ENCODE results near the gene PFN1. TPM values are rescaled to one million over a fixed set of nuclear protein-coding genes. Genes with fewer than 3 reads are reported as not detected.

PFN1 gene
- total and polyA plus RNA-seq, 7 donors: 149 to 1,518 (median 232) TPM

DNA sequence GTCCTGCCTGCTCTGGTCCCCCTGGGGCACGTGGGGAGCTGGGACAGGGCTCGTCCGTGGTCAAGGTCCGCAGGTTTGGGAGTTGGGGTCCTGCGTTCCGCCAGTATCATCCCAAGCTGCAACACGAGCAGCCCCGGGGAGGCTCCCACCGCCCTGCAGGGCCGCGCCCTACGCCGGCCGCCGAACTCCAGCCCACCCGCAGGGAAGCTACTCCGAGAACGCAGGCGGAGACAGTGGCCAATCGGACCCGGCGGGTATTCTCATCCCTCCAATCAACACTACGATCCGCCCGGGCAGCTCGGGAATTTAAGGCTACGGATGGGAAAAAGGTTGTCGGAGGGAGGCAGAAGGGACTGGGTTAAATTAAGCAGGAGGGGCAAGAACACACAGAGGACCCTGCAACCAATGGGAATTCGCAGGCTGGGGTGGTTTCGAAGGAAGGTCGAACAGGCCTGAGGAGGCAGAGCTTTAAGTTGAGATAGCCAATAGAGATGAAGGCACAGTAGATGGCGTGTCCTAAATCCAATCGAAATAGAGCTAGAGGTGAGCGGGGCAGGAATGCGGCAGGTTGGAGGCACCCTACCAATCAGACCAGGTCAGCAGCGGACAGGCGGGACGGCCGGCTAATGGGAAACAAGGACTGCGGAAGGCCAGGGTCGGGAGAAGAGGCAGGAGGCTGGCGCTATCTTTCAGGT, 18.7 kb upstream of the PFN1 start:
- TF ChIP-seq, protein P1, sequence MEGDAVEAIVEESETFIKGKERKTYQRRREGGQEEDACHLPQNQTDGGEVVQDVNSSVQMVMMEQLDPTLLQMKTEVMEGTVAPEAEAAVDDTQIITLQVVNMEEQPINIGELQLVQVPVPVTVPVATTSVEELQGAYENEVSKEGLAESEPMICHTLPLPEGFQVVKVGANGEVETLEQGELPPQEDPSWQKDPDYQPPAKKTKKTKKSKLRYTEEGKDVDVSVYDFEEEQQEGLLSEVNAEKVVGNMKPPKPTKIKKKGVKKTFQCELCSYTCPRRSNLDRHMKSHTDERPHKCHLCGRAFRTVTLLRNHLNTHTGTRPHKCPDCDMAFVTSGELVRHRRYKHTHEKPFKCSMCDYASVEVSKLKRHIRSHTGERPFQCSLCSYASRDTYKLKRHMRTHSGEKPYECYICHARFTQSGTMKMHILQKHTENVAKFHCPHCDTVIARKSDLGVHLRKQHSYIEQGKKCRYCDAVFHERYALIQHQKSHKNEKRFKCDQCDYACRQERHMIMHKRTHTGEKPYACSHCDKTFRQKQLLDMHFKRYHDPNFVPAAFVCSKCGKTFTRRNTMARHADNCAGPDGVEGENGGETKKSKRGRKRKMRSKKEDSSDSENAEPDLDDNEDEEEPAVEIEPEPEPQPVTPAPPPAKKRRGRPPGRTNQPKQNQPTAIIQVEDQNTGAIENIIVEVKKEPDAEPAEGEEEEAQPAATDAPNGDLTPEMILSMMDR (IDR thresholded peaks at IDR 0.05): no peak
- H3K36me3 ChIP-seq (ENCODE audit: insufficient read depth in 1 of 2, low read depth in 1 of 2): peaks cover 0 to 35% of the 10 kb centered on the region in 2 donors
- WGBS, 3 donors: 0% methylated on average over 42 of the region's 42 CpGs
- ATAC-seq (peak; percentile 86 to 89 (median 88)), DNase-seq (peak; percentile 97 to 99)
- H3K27me3 ChIP-seq (ENCODE audit: insufficient read depth in 3 of 3, low read length in 2 of 3): no peaks in the 10 kb centered on the region
- H3K4me1 ChIP-seq: peaks cover 26% of the 10 kb centered on the region
- H3K9me3 ChIP-seq: no peaks in the 10 kb centered on the region
- peak overlapping the region; percentile 84 for H3K4me3 ChIP-seq
- intact Hi-C loops (cut with DNase I): loop anchor here (1.0 to 2.0 kb wide), 3 partner anchors 14 to 19 kb away; partner anchors contain the start of genes ENO3 (in 1 of the 2) and PFN1 (in 1 of the 2)
- peak overlapping the region; percentile 93 for H3K27ac ChIP-seq

DNA sequence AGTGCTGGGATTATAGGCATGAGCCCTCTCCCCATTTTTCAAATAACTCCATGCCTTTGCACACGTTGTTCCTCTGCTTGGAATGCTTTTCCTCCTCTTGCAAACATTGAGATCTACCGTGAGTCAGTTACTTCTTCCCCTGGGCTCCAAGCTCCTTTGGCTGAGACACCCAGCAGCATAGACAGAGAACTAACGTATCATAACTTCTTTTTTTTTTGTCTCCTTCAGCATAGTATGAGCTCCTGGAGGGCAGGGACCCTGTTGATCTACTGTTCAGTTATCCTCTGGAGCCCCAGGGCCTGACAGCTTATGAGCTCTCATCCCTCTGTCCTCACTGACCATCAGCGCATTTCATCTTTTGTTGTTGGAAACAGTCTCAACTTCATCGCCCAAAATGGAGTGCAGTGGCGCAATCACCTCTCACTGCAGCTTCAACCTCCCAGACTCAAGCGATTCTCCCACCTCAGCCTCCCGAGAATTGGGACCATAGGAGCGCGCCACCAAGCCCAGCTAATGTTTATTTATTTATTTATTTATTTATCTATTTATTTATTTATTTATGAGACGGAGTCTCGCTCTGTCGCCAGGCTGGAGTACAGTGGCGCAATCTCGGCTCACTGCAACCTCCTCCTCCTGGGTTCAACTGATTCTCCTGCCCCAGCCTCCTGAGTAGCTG, 17.1 kb upstream of the PFN1 start:
- Histone ChIP-seq H3K27me3 (ENCODE audit: insufficient read depth in 3 of 3, low read length in 2 of 3) (no peaks in the 10 kb centered on the region), H3K4me3 (peak overlapping the region; percentile 84), H3K36me3 (ENCODE audit: insufficient read depth in 1 of 2, low read depth in 1 of 2) (peaks cover 0 to 27% of the 10 kb centered on the region in 2 donors), H3K4me1 (peaks cover 25% of the 10 kb centered on the region), H3K27ac (peak overlapping the region; percentile 93), H3K9me3 (no peaks in the 10 kb centered on the region)
- 95 to 98% (median 96%) methylated on average over 15 of the region's 15 CpGs for WGBS, 3 donors
- DNase-seq (no peak), ATAC-seq (no peak)
- TF ChIP-seq, protein P1 (IDR thresholded peaks at IDR 0.05): no peak
- intact Hi-C loops (cut with DNase I): no loop called here

DNA sequence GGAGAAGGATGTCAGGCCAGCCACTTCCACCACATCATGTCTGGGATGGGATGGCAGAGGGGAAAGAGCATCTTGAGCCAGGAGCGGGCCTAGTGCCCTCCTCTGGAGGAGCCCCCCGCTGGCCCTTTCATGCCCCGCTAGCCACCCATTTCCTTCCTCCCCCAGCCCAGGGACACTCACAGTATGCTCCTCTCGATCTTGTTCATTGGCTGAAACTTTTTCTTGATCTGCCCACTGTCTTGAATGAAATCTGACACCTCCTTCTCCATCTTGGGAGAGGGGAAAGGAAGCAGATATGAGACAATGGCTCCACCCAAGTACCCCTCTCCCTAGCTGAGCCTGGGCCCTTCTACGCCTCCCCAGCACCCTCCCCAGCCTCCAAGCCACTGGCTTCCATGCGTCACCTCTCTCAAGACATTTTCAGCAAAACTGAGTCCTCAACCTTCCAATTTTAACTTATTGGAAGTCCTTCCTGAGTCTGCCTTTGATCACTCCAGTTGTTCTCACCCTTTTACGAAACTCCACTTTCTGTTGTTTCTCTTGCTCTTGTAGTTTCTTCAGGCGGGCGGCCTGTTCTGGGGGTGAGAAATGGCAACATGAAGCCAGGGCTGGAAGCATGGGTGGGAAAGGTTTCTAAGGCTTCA, 12.1 kb upstream of the PFN1 start:
- H3K27ac ChIP-seq: peak overlapping the region; percentile 77
- TF ChIP-seq, protein P1 (IDR thresholded peaks at IDR 0.05): no peak
- H3K36me3 ChIP-seq (ENCODE audit: insufficient read depth in 1 of 2, low read depth in 1 of 2): peaks cover 6 to 40% of the 10 kb centered on the region in 2 donors
- intact Hi-C loops (cut with DNase I): no loop called here
- DNase-seq (no peak), ATAC-seq (no peak)
- H3K9me3 ChIP-seq: no peaks in the 10 kb centered on the region
- 86 to 90% (median 89%) methylated on average over 9 of the region's 9 CpGs for WGBS, 3 donors
- no peak overlapping the region for H3K4me3 ChIP-seq
- H3K4me1 ChIP-seq: peaks cover 19% of the 10 kb centered on the region
- H3K27me3 ChIP-seq (ENCODE audit: insufficient read depth in 3 of 3, low read length in 2 of 3): no peaks in the 10 kb centered on the region

DNA sequence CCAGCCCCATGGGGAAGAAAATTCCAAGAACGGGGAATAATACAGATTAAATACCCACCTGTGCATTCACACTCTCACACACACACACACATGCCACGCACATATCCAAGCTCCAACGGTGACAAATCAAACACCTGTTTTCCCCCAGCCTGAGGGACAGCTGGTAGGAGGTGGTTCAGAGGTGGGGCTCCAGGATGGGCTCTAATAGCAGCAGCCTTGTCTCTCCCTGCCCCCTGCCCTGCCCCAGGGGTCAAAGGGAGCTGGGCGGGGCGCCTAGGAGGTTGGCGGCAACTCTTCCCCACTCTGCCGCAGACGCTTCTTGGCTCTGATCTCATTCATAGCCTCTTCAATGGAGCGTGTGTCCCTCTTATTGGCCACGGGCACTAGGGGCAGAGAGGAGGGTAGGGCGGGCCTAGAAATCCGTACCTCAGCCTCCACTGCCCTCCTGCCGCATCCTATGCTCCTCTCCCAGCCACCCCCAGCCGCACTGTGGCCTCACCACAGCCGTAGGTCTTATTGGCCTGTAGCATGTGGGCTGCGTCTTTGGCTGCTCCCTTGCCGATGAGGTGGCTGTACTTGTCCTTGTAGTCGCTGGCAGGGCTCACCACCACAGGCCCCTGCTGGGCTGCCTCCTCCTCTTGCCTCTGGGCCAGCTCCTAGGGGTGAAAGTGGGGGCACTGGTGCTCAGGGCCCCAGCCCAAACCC, 11.1 kb upstream of the PFN1 start:
- 51 to 66% (median 62%) methylated on average over 18 of the region's 18 CpGs for WGBS, 3 donors
- peak; percentile 8 to 53 (median 21) for ATAC-seq
- TF ChIP-seq, protein P1 (IDR thresholded peaks at IDR 0.05): no peak
- Histone ChIP-seq H3K27me3 (ENCODE audit: insufficient read depth in 3 of 3, low read length in 2 of 3) (no peaks in the 10 kb centered on the region), H3K4me1 (peaks cover 23% of the 10 kb centered on the region), H3K4me3 (no peak overlapping the region), H3K9me3 (no peaks in the 10 kb centered on the region), H3K27ac (peak overlapping the region; percentile 77), H3K36me3 (ENCODE audit: insufficient read depth in 1 of 2, low read depth in 1 of 2) (peaks cover 6 to 44% of the 10 kb centered on the region in 2 donors)
- DNase-seq: no peak
- intact Hi-C loops (cut with DNase I): no loop called here
